Heart right ventricle (tissue), 16 donors: ENCODE results near the gene TEAD1. TPM values are rescaled to one million over a fixed set of nuclear protein-coding genes. Genes with fewer than 3 reads are reported as not detected.
A peak's percentile ranks its signal among the peaks of the same experiment; 100 is the strongest.
"Not testable (repeated sequence)": the region's sequence is repeated elsewhere in the genome, so short reads cannot be mapped to it uniquely, and the experiment has no call there.

Source experiments
- ATAC-seq, 8 donors: fragments of 200-7000 bp; cut with Tn5 transposase; one replicate each; pipeline ENCODE4 v1.9.1; 2020; ENCODE audit warnings: mild to moderate bottlenecking in 8 of 8, moderate library complexity in 8 of 8, moderate number of reproducible peaks in 1 of 8
- DNase-seq, 2 donors: peaks; one replicate each; pipeline ENCODE4 v3.0.0-alpha.2; 2020
- H3K27ac ChIP-seq, 10 donors: fragments of 200-600 bp; sonication (generic) in 2 of 10; one replicate each; pipeline versions ENCODE4 v1.5.0 to v1.8.0; 2020 to 2022; ENCODE audit warnings: mild to moderate bottlenecking in 3 of 10
- H3K27me3 ChIP-seq, 7 donors: fragments of 200-600 bp; one replicate each; pipeline ENCODE4 v1.8.0; 2021 to 2022; ENCODE audit warnings: mild to moderate bottlenecking in 2 of 7
- H3K36me3 ChIP-seq, 9 donors: fragments of 200-600 bp; sonication (generic) in 1 of 9; one replicate each; pipeline versions ENCODE4 v1.5.0 to v1.8.0; 2020 to 2022; ENCODE audit warnings: mild to moderate bottlenecking in 2 of 9
- H3K4me1 ChIP-seq, 9 donors: fragments of 200-600 bp; sonication (generic) in 1 of 9; one replicate each; pipeline versions ENCODE4 v1.5.0 to v1.8.0; 2020 to 2022; ENCODE audit warnings: mild to moderate bottlenecking in 4 of 9
- H3K4me3 ChIP-seq, 10 donors: fragments of 200-600 bp; sonication (generic) in 2 of 10; one replicate each; pipeline versions ENCODE4 v1.5.0 to v1.8.0; 2020 to 2022; ENCODE audit warnings: mild to moderate bottlenecking in 7 of 10, moderate library complexity in 2 of 10
- H3K9me3 ChIP-seq, 11 donors: fragments of 200-600 bp in 10 of 11; sonication (generic) in 2 of 11; one replicate each; pipeline versions ENCODE4 v1.5.0 to v1.8.0; 2013 to 2022; ENCODE audit warnings: mild to moderate bottlenecking in 2 of 11, control low read depth in 1 of 11, moderate library complexity in 1 of 11
- CTCF ChIP-seq, 9 donors: fragments of 200-600 bp; sonication (generic) in 2 of 9; IDR thresholded peaks; one replicate each; pipeline versions ENCODE4 v1.5.0 to v1.8.0; 2021 to 2022; ENCODE audit warnings: antibody characterized with exemption in 9 of 9, mild to moderate bottlenecking in 5 of 9, moderate library complexity in 1 of 9
- WGBS, 2 donors: extraction: QIAGEN DNeasy Blood & Tissue Kit; methylation state at CpG; one replicate each; pipeline ENCODE4 v1.1.7; 2013; ENCODE audit warnings: inconsistent platforms in 1 of 2; 5-methylcytosine and 5-hydroxymethylcytosine counted together
- intact Hi-C, 10 donors: fragments of 100-400 bp; cut with DNase I; formaldehyde crosslinking; loops; one replicate each; pipeline versions ENCODE4 v1.11.1 to v1.14.2; 2022
- polyA plus RNA-seq, 2 donors: library from polyadenylated mRNA; stranded (reverse); fragments of 200-250 nt; gene quantifications; one replicate each; pipeline ENCODE4 v1.2.3, GENCODE V29; 2013
- total RNA-seq, 10 donors: library from RNA; stranded (reverse); fragmentation: NEBNext Ultra II Directional in 3 of 10; extraction: Animal tissue kit (Norgen Biotek cat#: 25700) in 3 of 10; gene quantifications; one replicate each; pipeline versions ENCODE4 v1.2.1 to v1.2.4, GENCODE V29; 2021 to 2023
- donor health status: Arrhythmogenic right ventricular cardiomyopathy.
- donor health status: ischemic (EF 13 %, LVEDD 7.1; RV severe dilation, severe dysfunction).
- donor health status: healthy with polysubstance abuse.
- donor health status: DM: no; HTN: yes; CAD: no.
- donor health status: DM: no; HTN: no; CAD: no.
- donor health status: ischemic (EF 25% LVEDD 6.9; RV normal size, moderate dysfunction).
- donor health status: ischemic (EF 25% LVEDD 5.7; RV mildly dilated, moderate dysfunction).
- donor health status: healthy.
- donor health status: DM: yes; HTN: yes; CAD: no.
- donor health status: Ischemic cardiomyopathy.
- donor health status: ischemic (EF 35%, LVEDD 5.7; RV mildly dilated, moderate dysfunction).
- donor health status: nonischemic (EF 11% LVEDD 7.7; RV severe dilation, severe dysfunction).
- donor health status: DM: yes; HTN: yes; CAD: no.
- donor health status: PGD.
- donor health status: ischemic (EF 29% LVEDD 5.4; RV normal size, mild dysfunction).
- donor health status: nonischemic (EF 23%, LVEDD 6.1; RV moderate dilation, normal function).

TEAD1 gene
- total and polyA plus RNA-seq, 12 donors, result 12.7 to 138 (median 116) TPM

- no peak for TF ChIP-seq CTCF (IDR thresholded peaks at IDR 0.05)
- 44 to 47% methylated on average over 2 of the region's 2 CpGs for WGBS, 2 donors
- Histone ChIP-seq H3K9me3 (no peaks in the 10 kb centered on the region), H3K27ac (peak overlapping the region in 1 of 10 donors; percentile 28), H3K4me3 (no peak overlapping the region), H3K36me3 (no peaks in the 10 kb centered on the region), H3K27me3 (no peaks in the 10 kb centered on the region), H3K4me1 (peaks cover 0 to 57% (median 30%) of the 10 kb centered on the region in 9 donors)
- ATAC-seq (no peak), DNase-seq (no peak)
- intact Hi-C loops, result no loop called here
These were observed 83.2 kb downstream of the TEAD1 start for GRCh38 chr11:12757416-12757815.

- H3K27ac ChIP-seq, result peak overlapping the region in 1 of 10 donors; percentile 28
These were observed 83.9 kb downstream of the TEAD1 start for GRCh38 chr11:12758117-12758516.

GRCh38 chr11:12761029-12761428 is 86.8 kb downstream of the TEAD1 start:
- peak in 4 of 9 donors; percentile 27 to 33 (median 32) for TF ChIP-seq CTCF (IDR thresholded peaks at IDR 0.05)
- 83 to 87% methylated on average over 3 of the region's 3 CpGs for WGBS, 2 donors
- no peak overlapping the region for H3K27ac ChIP-seq
- no peak overlapping the region for H3K4me3 ChIP-seq
- DNase-seq (no peak), ATAC-seq (no peak)
- no peaks in the 10 kb centered on the region for H3K27me3 ChIP-seq
- intact Hi-C loops, result no loop called here
- peaks cover 3 to 63% (median 31%) of the 10 kb centered on the region in 9 donors for H3K4me1 ChIP-seq
- no peaks in the 10 kb centered on the region for H3K9me3 ChIP-seq
- peaks cover 0 to 17% (median 0%) of the 10 kb centered on the region in 9 donors for H3K36me3 ChIP-seq

More at GRCh38 chr11:12758117-12758516, 83.9 kb downstream of the TEAD1 start:
- ATAC-seq, DNase-seq, H3K4me3 ChIP-seq, H3K36me3 ChIP-seq, H3K27me3 ChIP-seq, H3K9me3 ChIP-seq, intact Hi-C loops: not testable (repeated sequence)
- 98 to 99% methylated on average over 6 of the region's 6 CpGs for WGBS, 2 donors
- peaks cover 0 to 62% (median 31%) of the 10 kb centered on the region in 9 donors for H3K4me1 ChIP-seq

- Histone ChIP-seq H3K27ac (peak overlapping the region in 1 of 10 donors; percentile 5), H3K4me3 (no peak overlapping the region), H3K4me1 (peaks cover 5 to 63% (median 31%) of the 10 kb centered on the region in 9 donors), H3K9me3 (no peaks in the 10 kb centered on the region), H3K27me3 (no peaks in the 10 kb centered on the region), H3K36me3 (peaks cover 0 to 17% (median 0%) of the 10 kb centered on the region in 9 donors)
- DNase-seq, result no peak
- WGBS, 2 donors, result 61 to 67% methylated on average over 5 of the region's 5 CpGs
- ATAC-seq, result no peak
- TF ChIP-seq CTCF (IDR thresholded peaks at IDR 0.05), result no peak
- intact Hi-C loops, result no loop called here
These were observed 88.1 kb downstream of the TEAD1 start for GRCh38 chr11:12762278-12762677.

- peaks cover 5 to 63% (median 32%) of the 10 kb centered on the region in 9 donors for H3K4me1 ChIP-seq
These were observed 88.6 kb downstream of the TEAD1 start for GRCh38 chr11:12762696-12763324.

More at GRCh38 chr11:12762696-12763324, 88.6 kb downstream of the TEAD1 start:
- TF ChIP-seq CTCF (IDR thresholded peaks at IDR 0.05), result no peak
- H3K27ac ChIP-seq, result no peak overlapping the region
- H3K36me3 ChIP-seq, result peaks cover 0 to 17% (median 0%) of the 10 kb centered on the region in 9 donors
- H3K9me3 ChIP-seq, result no peaks in the 10 kb centered on the region
- intact Hi-C loops, result no loop called here
- H3K4me3 ChIP-seq, result no peak overlapping the region
- ATAC-seq, result peak in 1 of 8 donors; percentile 26
- whole genome bisulfite sequencing, 2 donors, result 85 to 87% methylated on average over 4 of the region's 4 CpGs
- no peak for DNase-seq
- no peaks in the 10 kb centered on the region for H3K27me3 ChIP-seq
